GM19238 (cell line): Measurements from ENCODE around the gene IP6K2.
"Not testable (repeated sequence)": the region's sequence is repeated elsewhere in the genome, so short reads cannot be mapped to it uniquely, and the experiment has no call there.

Source experiments
- DNase-seq: peaks from one replicate; pipeline ENCODE4 v3.0.0; 2011; ENCODE audit warnings: low spot score; ENCODE audit not compliant: insufficient read length

Gene IP6K2

DNA sequence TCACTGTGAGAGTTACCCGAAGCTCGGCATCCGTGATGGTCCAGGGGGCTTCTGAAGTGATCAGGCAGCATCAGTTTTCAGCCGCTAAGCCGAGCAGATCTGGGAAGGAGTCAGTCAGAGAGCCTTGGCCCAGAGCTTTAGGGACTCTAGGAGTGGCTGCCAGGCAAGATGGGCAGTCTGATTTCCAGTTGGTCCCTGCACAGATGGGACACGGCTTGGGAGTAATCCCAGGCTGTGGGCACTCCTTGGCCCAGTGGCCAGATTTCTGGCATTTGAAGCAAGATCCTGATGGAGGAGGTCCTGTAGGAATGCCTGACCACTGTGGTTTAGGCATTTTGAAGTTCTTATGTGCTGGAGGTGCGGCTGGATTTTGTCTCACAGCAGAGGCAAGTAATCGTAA lies 10.5 kb upstream of the IP6K2 start:
- no peak for DNase-seq

DNA sequence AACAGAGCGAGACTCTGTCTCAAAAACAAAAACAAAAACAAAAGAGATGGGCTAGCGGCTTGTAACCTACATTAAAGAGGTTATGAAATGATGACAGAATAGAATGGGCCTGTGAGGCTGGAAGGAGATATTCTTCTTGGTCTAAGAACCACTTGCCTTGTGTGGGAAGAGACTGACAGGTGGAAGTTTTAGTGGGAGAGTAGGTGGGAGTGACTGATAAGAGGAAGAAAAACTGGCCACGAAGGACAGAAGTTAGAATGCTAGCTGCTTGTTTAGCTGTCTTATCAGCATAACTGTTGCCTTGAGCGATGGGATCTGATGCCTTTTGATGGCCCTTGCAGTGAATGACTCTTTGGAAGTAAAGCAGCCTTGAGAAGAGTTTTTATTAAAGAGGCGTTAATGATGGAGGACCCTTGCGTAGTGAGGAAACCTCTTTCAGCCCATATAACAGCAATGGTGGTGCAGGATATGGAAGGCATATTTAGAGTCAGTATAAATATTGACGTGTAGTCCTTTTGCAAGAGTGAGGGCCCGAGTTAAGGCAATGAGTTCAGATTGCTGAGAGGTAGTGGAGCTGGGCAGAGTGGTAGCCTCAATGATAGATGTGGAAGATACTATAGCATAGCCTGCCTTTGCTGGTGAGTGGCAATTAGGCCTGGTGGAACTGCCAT lies 8.3 kb upstream of the IP6K2 start:
- not testable (repeated sequence) for DNase-seq

GRCh38 chr3:48723725-48724124 lies 6.7 kb upstream of the IP6K2 start:
- no peak for DNase-seq

GRCh38 chr3:48723293-48723692 lies 6.3 kb upstream of the IP6K2 start:
- DNase-seq: not testable (repeated sequence)

DNA sequence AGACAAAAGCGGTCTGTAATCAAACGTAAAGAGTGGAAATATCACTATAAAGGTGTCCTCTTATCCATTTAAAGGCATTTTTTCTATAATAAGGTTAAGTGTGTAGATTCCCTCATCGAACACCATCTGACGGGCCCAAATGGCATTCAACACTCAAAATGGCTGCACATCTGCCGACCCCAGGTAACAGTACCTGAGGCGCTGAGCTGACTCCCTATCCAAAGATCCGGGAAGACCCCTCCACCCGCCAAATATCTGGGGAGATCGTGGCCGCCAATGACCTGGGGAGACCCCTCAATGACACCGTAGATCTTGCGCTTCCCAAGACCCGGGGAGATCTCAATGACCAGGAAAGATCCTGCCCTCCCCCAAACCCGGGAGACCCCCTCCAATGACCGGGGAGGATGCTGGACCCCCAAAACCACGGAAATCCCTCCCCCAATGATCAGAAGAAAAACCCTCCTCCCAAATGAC lies 476 bp downstream of the IP6K2 start:
- DNase-seq: no peak

- DNase-seq: no peak
Observed at GRCh38 chr3:48715174-48715800, 1.7 kb downstream of the IP6K2 start.

GRCh38 chr3:48711727-48712126 lies 5.3 kb downstream of the IP6K2 start:
- DNase-seq: no peak

DNA sequence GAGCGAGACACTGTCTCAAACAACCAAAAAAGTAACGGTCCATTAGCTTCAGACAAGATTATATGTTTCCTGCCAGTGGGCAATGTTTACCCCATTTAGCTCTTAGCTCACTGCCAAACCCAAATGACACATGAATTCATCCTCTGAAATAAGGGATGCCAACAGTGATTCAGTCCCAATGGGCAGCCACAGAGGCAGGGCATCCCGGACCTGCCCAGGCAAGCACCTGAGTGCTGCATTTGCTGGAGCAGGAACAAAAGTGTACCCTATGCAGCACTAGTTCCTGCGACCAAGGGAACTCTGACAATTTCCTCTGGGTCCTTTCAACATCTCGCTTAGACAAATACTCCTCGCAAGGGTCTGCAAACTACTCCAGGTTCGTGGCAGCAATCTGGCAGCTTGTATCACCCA lies 8.0 kb downstream of the IP6K2 start:
- DNase-seq: no peak

DNA sequence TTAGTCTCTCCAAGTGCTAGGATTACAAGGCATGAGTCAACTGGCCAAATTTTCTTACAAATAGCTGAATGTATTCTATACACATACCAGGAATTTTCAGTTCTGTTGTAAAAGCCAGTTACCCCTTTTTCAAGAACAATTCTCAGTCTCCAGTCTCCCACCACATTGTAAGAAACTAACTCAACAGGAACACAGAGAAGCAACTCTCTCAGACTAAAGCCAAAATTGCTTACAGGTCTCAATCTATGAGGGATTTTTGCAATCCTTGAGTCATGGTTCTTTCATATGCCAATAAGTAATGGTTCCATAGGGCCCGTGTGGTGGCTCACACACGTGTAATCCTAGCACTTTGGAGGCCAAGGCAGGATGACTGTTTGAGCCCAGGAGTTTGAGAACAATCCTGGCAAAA lies 8.5 kb downstream of the IP6K2 start:
- DNase-seq: no peak

GRCh38 chr3:48707157-48707556 lies 9.9 kb downstream of the IP6K2 start:
- DNase-seq: no peak

DNA sequence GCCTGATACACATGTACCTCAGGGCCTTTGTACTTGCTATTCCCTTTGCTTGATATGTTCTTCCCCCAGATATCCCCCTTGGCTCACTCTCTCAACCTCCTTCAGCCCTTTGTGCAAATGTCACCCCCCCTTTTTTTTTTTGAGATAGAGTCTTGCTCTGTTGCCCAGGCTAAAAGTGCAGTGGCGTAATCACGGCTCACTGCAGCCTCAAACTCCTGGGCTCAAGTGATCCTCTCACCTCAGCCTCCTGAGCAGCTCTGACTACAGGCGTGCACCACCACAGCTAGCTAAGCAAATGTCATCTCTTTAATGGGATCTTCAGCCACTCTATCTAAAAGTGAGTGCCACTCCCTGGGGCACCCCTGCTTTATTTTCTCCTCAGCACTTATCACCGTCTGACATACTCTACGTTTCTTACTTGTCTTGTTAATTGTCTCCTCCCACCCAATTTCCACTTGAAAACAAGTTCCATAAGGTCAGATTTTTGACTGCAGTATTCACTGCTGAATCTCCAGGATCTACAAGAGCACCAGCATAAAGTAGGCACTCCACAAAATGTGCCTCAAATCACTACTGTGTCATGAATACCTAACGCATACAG lies 14.6 kb downstream of the IP6K2 start:
- no peak for DNase-seq

DNA sequence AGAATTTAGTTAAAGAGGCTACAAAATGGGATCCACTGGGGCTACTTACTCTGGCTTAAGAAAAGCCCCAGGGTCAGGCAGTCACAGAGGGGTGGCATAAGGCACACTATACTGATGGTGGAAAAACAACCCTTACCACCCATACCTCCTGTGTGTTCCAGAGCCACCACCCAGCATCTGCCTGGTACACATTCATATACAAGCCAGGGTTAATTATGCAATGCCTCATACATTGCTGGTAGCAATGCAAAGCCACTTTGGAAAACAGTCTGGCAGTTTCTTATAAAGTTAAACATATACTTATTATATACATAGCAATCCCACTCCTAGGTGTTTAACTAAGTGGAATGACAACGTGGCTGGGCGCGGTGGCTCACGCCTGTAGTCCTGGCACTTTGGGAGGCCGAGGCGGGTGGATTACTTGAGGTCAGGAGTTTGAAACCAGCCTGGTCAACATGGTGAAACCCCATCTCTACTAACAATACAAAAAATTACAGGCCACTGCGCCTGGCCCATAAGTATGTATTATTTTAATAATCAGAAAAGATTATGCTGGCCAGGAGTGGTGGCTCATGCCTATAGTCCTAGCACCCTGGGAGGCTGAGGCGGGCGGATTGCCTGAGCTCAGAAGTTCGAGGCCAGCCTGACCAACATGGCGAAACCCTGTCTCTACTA lies 16.2 kb downstream of the IP6K2 start:
- DNase-seq: no peak

GRCh38 chr3:48698891-48699290 lies 18.1 kb downstream of the IP6K2 start:
- no peak for DNase-seq

- no peak for DNase-seq
Observed at GRCh38 chr3:48697952-48698351, 19.1 kb downstream of the IP6K2 start.

DNA sequence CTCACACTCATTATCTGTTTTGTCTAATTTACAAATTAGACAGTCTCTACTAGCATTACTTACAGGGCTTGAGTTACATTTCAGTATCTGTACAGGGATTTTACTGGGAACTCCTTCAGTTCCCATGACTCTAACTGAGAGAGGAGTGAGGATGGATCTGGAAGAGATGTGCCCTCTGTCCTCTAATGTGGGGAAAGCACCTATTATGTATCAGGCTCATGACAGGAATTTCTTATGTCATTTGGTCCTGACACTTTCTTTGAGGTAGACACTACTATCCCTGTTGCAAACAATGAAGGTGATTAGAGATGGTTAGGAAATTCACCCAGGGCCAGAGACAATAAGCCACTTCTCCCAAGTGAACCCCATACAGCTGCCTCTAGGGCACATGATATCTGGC lies 20.4 kb downstream of the IP6K2 start:
- DNase-seq: no peak

- DNase-seq: no peak
Observed at GRCh38 chr3:48696156-48696555, 20.9 kb downstream of the IP6K2 start.

GRCh38 chr3:48695393-48695753 lies 21.6 kb downstream of the IP6K2 start:
- no peak for DNase-seq

DNA sequence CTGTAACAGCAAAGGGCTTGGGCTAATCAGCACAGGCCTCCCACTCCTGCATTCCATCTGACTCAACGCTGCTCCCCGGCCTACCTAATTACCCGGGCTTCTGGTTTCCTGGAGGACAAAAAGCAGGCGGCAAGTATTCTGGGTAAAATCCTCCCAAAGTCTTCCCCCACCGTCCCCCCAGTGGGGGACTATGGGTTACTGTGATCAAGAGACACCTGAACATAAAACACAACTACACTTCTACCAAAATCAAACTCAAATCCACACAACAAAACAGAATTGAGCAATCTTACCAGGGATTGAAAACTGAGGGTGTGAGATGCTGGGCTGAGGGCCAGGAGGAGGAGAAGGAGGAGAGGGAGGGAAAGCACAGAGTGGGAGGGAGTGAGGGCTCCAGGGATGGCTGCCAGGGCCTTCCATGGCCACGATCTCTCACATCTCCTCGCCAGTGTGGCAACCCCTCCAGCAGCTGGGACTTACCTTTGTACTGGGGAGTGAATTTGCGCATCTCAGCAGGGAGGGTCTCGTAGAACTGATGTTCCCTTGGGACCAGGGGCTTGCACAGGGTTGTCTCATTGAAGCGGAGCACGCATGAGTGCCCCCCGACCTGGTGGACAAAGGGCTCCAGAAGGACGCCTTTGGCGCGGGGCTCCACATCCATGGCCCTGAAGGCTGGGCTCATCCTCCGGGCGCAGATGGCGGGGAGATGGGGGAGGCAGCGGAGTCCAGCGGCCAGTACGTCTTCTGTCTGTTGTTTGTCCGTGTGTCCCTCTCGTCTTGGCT lies 22.2 kb downstream of the IP6K2 start:
- DNase-seq: no peak

DNA sequence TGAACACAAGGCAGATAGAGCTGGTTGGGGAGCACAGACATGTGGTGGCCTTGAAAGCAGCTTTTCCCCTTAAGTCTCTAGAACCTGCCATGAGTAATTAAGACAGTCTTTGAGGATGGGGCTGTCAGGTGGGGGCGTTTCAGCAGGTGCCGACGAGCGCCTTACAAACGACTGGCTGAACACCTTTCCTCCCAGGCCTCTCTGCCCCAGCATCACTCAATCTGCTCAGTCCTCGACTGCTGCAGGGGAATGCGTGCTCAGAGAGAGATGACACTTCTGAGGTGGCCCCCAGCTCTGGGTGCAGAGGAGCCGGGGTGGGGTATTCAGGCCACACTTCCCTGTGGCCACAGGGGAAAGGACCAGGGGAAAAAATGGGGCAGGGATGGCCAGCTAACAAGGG lies 23.2 kb downstream of the IP6K2 start:
- no peak for DNase-seq

DNA sequence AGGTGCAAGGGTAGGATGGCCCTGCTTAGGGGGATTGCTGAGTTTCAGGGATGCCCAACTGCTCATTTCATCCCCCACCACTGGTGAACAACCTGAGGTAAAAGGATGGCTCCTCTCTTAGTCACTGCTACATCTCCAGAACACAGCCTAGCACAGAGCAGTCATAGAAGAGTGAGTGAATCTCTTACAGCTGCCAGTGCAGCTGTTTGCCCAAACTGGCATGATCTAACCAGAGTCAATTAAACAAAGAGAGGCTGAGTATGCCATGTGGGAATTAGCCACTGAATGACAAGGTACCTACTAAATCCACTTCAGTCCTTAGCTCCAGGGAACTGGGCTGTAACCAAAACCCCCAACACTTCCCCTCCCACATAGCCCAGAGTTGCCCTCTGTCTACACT lies 24.5 kb downstream of the IP6K2 start:
- DNase-seq: no peak

- no peak for DNase-seq
Observed at GRCh38 chr3:48690846-48691458, 26.1 kb downstream of the IP6K2 start.
